SU-DHL-6 (cell line): Measurements from ENCODE around the gene PRKCSH.
"Not testable (repeated sequence)": the region's sequence is repeated elsewhere in the genome, so short reads cannot be mapped to it uniquely, and the experiment has no call there.

ENCODE experiments used
- CTCF ChIP-seq: fragments of 200-600 bp; sonication (generic); IDR thresholded peaks from one replicate; pipeline ENCODE4 v1.5.1; 2017; ENCODE audit warnings: antibody characterized with exemption, mild to moderate bottlenecking, low read length, moderate library complexity; ENCODE audit not compliant: insufficient read depth, poor library complexity, severe bottlenecking
- EZH2phosphoT487 ChIP-seq: fragments of 200-600 bp; sonication (generic), shearing (Covaris generic); conservative IDR thresholded peaks from 2 replicates; pipeline ENCODE4 v1.6.1; 2018; ENCODE audit warnings: mild to moderate bottlenecking, antibody characterized with exemption, low read length, moderate library complexity, mixed read lengths

- not testable (repeated sequence) for TF ChIP-seq CTCF, EZH2phosphoT487
These were observed 23.5 kb downstream of the PRKCSH start for GRCh38 chr19:11458912-11459311.
